Measurements from ENCODE around the gene AAMP. TPM values are rescaled to one million over a fixed set of nuclear protein-coding genes. Genes with fewer than 3 reads are reported as not detected.

Gene AAMP
- total RNA-seq, 1 experiment from 2014 or later, result 125 TPM

GRCh38 chr2:218296200-218296599 lies 26.3 kb upstream of the AAMP start:
- ATAC-seq (no peak), DNase-seq (ENCODE audit: low spot score) (no peak)
- Mint-ChIP-seq H3K27me3 (ENCODE audit: low read depth) (peaks cover 4% of the 10 kb centered on the region; the same call in 1 of the 2 replicates), H3K9me3 (no peaks in the 10 kb centered on the region), H3K4me3 (no peak overlapping the region), H3K36me3 (no peaks in the 10 kb centered on the region), H3K27ac (no peak overlapping the region), H3K4me1 (peaks cover 36% of the 10 kb centered on the region)
- CTCF ChIA-PET, result interaction anchor here (0.8 to 3.6 kb wide), 4 partner anchors 61 to 100 kb away, joined by 3 to 17 read pairs (median 10); partner anchors contain the start of gene CATIP
- TF ChIP-seq NFYB (CRISPR knock-in tag; conservative IDR thresholded peaks at IDR 0.05; ENCODE audit: low read depth) (no peak), ZNF532 (CRISPR knock-in tag; IDR thresholded peaks at IDR 0.05; ENCODE audit: borderline replicate concordance) (no peak), TP53 (CRISPR knock-in tag; IDR thresholded peaks at IDR 0.05) (no peak), ZNF263 (CRISPR knock-in tag; IDR thresholded peaks at IDR 0.05; ENCODE audit: low read depth) (no peak), RORB (CRISPR knock-in tag; IDR thresholded peaks at IDR 0.05) (no peak), GABPB1 (CRISPR knock-in tag; IDR thresholded peaks at IDR 0.05) (no peak), RELA (CRISPR knock-in tag; IDR thresholded peaks at IDR 0.05; ENCODE audit: borderline replicate concordance) (no peak), E2F5 (CRISPR knock-in tag; IDR thresholded peaks at IDR 0.05) (no peak), NR2C2 (CRISPR knock-in tag; IDR thresholded peaks at IDR 0.05) (no peak), ATF2 (CRISPR knock-in tag; IDR thresholded peaks at IDR 0.05; ENCODE audit: borderline replicate concordance, low read depth) (no peak), SMAD4 (CRISPR knock-in tag; IDR thresholded peaks at IDR 0.05) (no peak), ZNF425 (CRISPR knock-in tag; conservative IDR thresholded peaks at IDR 0.05) (no peak)
- TF ChIP-seq, protein P1, sequence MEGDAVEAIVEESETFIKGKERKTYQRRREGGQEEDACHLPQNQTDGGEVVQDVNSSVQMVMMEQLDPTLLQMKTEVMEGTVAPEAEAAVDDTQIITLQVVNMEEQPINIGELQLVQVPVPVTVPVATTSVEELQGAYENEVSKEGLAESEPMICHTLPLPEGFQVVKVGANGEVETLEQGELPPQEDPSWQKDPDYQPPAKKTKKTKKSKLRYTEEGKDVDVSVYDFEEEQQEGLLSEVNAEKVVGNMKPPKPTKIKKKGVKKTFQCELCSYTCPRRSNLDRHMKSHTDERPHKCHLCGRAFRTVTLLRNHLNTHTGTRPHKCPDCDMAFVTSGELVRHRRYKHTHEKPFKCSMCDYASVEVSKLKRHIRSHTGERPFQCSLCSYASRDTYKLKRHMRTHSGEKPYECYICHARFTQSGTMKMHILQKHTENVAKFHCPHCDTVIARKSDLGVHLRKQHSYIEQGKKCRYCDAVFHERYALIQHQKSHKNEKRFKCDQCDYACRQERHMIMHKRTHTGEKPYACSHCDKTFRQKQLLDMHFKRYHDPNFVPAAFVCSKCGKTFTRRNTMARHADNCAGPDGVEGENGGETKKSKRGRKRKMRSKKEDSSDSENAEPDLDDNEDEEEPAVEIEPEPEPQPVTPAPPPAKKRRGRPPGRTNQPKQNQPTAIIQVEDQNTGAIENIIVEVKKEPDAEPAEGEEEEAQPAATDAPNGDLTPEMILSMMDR (IDR thresholded peaks at IDR 0.05), result no peak
- TF ChIP-seq, protein P2, sequence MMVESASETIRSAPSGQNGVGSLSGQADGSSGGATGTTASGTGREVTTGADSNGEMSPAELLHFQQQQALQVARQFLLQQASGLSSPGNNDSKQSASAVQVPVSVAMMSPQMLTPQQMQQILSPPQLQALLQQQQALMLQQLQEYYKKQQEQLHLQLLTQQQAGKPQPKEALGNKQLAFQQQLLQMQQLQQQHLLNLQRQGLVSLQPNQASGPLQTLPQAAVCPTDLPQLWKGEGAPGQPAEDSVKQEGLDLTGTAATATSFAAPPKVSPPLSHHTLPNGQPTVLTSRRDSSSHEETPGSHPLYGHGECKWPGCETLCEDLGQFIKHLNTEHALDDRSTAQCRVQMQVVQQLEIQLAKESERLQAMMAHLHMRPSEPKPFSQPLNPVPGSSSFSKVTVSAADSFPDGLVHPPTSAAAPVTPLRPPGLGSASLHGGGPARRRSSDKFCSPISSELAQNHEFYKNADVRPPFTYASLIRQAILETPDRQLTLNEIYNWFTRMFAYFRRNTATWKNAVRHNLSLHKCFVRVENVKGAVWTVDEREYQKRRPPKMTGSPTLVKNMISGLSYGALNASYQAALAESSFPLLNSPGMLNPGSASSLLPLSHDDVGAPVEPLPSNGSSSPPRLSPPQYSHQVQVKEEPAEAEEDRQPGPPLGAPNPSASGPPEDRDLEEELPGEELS (CRISPR knock-in tag; IDR thresholded peaks at IDR 0.05), result no peak
- POLR2A ChIA-PET, result interaction anchor here (1.2 kb wide), 1 partner anchor 26 kb away, joined by 3 read pairs; the partner anchor contains the start of genes AAMP and PNKD
